DOHH2 (cell line): ENCODE data around the gene TMEM183A.

Experiments used
- CTCF ChIP-seq: fragments of 200-600 bp; sonication (generic); IDR thresholded peaks from one replicate; pipeline ENCODE4 v1.5.1; 2014; ENCODE audit warnings: antibody characterized with exemption, mild to moderate bottlenecking, low read depth, low read length; ENCODE audit not compliant: poor library complexity, severe bottlenecking
- EZH2phosphoT487 ChIP-seq: fragments of 200-600 bp; sonication (generic); IDR thresholded peaks from 2 replicates; pipeline ENCODE4 v1.6.1; 2017; ENCODE audit warnings: borderline replicate concordance, mild to moderate bottlenecking, antibody characterized with exemption, low read length, moderate library complexity, mixed read lengths

DNA sequence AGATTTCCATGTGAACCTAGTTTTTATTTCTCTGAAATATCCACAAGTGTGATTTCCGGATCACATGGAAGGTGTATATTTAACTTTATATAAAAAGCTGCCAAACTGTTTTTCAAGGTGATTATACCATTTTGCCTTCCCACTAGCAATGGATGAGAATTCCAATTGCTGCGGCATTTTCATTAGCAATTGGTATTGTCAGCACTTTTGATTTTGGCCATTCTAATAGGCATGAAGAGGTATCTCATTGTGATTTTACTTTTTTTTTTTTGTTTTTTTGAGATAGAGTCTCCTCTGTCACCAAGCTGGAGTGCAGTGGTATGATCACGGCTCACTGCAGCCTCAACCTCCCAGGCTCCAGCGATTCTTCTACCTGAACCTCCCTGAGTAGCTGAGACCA, 35.1 kb upstream of the TMEM183A start:
- TF ChIP-seq CTCF (no peak), EZH2phosphoT487 (no peak)
